ENCODE results near the gene TESMIN.

GRCh38 chr11:68724293-68724692, 27.0 kb downstream of the TESMIN start:
- TF ChIP-seq, protein P1, sequence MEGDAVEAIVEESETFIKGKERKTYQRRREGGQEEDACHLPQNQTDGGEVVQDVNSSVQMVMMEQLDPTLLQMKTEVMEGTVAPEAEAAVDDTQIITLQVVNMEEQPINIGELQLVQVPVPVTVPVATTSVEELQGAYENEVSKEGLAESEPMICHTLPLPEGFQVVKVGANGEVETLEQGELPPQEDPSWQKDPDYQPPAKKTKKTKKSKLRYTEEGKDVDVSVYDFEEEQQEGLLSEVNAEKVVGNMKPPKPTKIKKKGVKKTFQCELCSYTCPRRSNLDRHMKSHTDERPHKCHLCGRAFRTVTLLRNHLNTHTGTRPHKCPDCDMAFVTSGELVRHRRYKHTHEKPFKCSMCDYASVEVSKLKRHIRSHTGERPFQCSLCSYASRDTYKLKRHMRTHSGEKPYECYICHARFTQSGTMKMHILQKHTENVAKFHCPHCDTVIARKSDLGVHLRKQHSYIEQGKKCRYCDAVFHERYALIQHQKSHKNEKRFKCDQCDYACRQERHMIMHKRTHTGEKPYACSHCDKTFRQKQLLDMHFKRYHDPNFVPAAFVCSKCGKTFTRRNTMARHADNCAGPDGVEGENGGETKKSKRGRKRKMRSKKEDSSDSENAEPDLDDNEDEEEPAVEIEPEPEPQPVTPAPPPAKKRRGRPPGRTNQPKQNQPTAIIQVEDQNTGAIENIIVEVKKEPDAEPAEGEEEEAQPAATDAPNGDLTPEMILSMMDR (conservative IDR thresholded peaks at IDR 0.05; ENCODE audit: low read depth, low read length) = no peak
- no peak for TF ChIP-seq EZH2 (IDR thresholded peaks at IDR 0.05; ENCODE audit: borderline replicate concordance, low read depth, low read length, poor library complexity, severe bottlenecking)
